SKM-1 treated with dmso at 0.1 percent for 144 hours (cell line): ENCODE results near the gene FOXD4L3.
"Not testable (repeated sequence)": the region's sequence is repeated elsewhere in the genome, so short reads cannot be mapped to it uniquely, and the experiment has no call there.

Experiments used
- DNase-seq: peaks from one replicate; lab custom pipeline; 2025; ENCODE audit not compliant: unreplicated experiment; lab: John Stamatoyannopoulos, UW

FOXD4L3 gene

DNA sequence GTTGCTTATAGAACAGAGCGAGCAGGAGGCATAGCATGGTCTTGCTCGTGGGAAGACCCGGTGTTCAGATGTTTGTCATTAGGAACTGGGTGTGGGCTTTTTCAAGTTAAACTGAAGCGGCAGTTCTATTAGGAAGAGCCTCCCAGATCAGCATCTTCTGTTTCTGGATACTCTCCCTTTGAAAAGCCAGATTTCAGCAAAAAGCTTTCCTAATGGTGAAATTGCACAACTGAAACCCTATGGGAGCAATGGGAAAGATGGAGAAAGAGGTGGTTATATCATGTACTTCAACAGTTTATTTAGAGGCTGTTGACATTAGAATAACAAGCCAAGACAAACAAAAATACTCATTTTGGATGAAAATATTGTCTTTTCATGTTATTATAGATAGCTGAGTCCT, 41.3 kb downstream of the FOXD4L3 start:
- not testable (repeated sequence) for DNase-seq

GRCh38 chr9:68351689-68352088, 49.0 kb downstream of the FOXD4L3 start:
- not testable (repeated sequence) for DNase-seq
